ENCODE data around the gene TMEM204.

Gene TMEM204

GRCh38 chr16:1489077-1489476 lies 44.4 kb upstream of the TMEM204 start:
- TF ChIP-seq, protein P1, sequence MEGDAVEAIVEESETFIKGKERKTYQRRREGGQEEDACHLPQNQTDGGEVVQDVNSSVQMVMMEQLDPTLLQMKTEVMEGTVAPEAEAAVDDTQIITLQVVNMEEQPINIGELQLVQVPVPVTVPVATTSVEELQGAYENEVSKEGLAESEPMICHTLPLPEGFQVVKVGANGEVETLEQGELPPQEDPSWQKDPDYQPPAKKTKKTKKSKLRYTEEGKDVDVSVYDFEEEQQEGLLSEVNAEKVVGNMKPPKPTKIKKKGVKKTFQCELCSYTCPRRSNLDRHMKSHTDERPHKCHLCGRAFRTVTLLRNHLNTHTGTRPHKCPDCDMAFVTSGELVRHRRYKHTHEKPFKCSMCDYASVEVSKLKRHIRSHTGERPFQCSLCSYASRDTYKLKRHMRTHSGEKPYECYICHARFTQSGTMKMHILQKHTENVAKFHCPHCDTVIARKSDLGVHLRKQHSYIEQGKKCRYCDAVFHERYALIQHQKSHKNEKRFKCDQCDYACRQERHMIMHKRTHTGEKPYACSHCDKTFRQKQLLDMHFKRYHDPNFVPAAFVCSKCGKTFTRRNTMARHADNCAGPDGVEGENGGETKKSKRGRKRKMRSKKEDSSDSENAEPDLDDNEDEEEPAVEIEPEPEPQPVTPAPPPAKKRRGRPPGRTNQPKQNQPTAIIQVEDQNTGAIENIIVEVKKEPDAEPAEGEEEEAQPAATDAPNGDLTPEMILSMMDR (IDR thresholded peaks at IDR 0.05; ENCODE audit: low read depth, low read length, missing control alignments) = no peak

DNA sequence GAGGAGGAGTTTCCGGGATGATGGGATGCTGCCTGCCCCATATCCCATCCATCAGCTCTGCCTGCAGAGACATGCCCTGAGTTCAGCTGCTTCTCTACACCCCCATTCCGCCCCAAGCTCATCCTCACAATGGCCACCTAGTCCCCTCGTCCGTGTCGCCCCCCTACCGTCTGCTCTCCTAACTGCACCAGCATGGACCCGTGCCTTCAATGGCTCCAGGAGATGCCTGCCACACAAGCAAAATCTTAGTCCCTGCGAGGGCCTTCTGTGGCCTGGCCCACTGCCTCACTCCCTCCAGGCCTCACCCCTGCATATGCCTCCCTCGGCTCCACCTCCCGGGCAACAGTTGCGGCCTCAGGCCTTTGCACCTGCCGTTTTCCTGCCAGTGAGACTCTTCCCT lies 42.1 kb upstream of the TMEM204 start:
- DNase-seq (ENCODE audit: low read depth) = no peak
- TF ChIP-seq, protein P1 (IDR thresholded peaks at IDR 0.05; ENCODE audit: low read depth, low read length, missing control alignments) = no peak
- no peak overlapping the region for H3K4me3 ChIP-seq (ENCODE audit: low read depth, low read length)

More at GRCh38 chr16:1489077-1489476, 44.4 kb upstream of the TMEM204 start:
- no peak for DNase-seq (ENCODE audit: low read depth)
- no peak overlapping the region for H3K4me3 ChIP-seq (ENCODE audit: low read depth, low read length)

DNA sequence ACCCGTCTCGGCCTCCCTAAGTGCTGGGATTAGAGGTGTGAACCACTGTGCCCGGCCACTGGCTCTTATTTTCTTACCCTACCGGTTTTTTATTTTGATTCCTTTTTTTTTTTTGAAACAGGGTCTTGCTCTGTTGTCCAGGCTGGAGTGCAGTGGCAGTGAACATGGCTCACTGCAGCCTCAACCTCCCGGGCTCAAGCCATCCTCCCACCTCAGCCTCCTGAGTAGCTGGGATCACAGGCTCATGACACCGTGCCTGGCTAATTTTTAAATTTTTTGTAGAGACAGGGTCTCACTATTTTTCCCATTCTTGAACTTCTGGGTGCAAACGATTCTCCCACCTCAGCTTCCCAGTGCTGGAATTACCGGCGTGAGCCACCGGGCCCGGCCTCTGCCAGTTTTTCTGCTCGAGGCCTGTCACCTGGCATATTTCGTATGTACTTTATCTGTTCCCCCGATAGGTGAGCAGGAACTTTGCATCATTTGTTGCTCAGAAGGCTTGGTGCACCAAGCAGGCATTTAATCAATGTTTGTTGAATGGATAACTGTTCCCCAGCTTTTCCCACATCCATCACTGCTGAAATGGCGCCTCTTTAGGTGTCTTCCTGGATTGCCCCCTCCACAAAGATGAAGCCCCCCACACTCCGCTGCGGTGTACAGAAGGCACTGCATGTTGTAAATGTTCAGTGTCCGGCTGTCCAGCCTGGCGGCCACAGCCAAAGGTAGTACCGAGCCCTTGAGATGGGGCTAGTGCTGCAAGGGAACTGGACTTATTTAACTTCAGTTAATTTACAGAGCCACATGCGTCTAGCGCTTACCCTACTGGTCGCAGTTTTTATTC lies 41.2 kb upstream of the TMEM204 start:
- peak overlapping the region; percentile 80 for H3K4me3 ChIP-seq (ENCODE audit: low read depth, low read length)
- no peak for DNase-seq (ENCODE audit: low read depth)
- TF ChIP-seq, protein P1 (IDR thresholded peaks at IDR 0.05; ENCODE audit: low read depth, low read length, missing control alignments) = no peak

DNA sequence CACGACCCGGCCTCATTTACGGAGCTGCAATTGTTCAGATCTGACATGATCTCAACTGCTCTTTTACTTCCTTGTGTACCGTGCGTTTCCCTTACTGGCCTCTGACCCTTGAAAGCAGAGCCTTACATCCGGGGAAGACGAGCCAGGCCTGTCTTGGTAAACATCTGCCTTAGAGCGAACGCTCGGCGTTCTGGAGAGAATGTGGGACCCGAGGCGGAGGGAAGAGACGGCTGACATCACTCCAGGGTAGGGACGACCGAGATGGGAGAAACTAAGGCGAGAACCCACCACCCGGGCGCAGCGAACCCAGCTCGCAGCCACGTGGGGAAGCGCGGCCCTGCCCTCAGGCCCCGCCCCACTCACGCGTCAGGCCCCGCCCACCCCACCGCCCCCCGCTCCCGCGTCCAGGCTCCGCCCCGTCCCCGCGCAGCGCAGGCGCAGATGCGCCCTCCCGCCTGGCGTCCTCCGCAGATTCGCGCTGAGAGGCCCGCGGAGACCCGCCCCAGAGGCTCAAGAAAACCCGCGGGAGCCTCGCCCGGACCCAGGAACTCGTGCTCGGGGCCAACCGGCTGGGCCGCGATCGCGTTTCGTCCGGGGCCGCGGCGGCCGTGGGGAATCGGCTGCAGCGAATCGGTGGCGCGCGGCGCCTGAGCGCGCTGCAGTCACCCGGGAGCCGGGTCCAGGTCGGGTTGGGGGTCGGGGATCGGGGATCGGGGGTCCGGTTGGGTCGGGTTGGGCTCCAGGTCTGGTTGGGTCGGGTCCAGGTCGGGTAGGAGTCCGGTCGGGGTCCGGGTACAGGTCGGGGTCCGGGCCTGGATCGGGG lies 40.3 kb upstream of the TMEM204 start, which contains the start of gene TELO2:
TSS of gene TELO2 (plus strand) at position 438 of the 823 bp plus-strand sequence. CDS start 922 bp downstream, outside the sequence.
- peak; percentile 36 for DNase-seq (ENCODE audit: low read depth)
- peak within 1 kb of the TSS; percentile 80 for H3K4me3 ChIP-seq (ENCODE audit: low read depth, low read length)
- TF ChIP-seq, protein P1 (IDR thresholded peaks at IDR 0.05; ENCODE audit: low read depth, low read length, missing control alignments) = no peak

DNA sequence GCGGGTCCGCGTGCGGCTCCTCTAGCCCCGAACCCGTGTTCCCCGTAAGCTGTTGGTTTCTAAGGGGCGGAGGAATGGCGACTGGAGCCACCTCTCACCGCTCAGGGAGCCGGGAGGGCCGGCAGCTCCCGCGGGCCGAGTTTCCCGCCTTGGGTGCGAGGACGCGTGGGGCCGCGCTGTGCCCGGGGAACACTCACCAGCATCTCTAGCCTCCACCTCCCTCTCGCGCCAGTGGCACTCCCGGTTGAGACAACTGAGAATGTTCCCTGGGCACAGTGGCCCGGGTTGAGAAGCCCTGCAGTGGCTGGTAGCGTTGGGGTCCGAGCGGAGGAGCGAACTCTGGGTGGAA lies 39.7 kb upstream of the TMEM204 start:
- no peak for DNase-seq (ENCODE audit: low read depth)
- TF ChIP-seq, protein P1 (IDR thresholded peaks at IDR 0.05; ENCODE audit: low read depth, low read length, missing control alignments) = no peak
- peak overlapping the region; percentile 80 for H3K4me3 ChIP-seq (ENCODE audit: low read depth, low read length)

GRCh38 chr16:1494129-1494640 lies 39.3 kb upstream of the TMEM204 start:
- no peak for DNase-seq (ENCODE audit: low read depth)
- TF ChIP-seq, protein P1 (IDR thresholded peaks at IDR 0.05; ENCODE audit: low read depth, low read length, missing control alignments) = no peak

More at GRCh38 chr16:1494129-1494640, 39.3 kb upstream of the TMEM204 start:
- peak overlapping the region; percentile 80 for H3K4me3 ChIP-seq (ENCODE audit: low read depth, low read length)
